Naive thymus-derived CD8-positive, alpha-beta T cell (primary cell): Measurements from ENCODE around the gene WFDC1. TPM values are rescaled to one million over a fixed set of nuclear protein-coding genes. Genes with fewer than 3 reads are reported as not detected.

Experiments used
- polyA plus RNA-seq, 3 donors: library from polyadenylated mRNA; unstranded; fragments of 300-500 nt; fragmentation: Illumina TruSeq; gene quantifications; one replicate each; pipeline ENCODE4 v1.2.3, GENCODE V29; 2021
- total RNA-seq, 8 experiments: library from RNA in 2 of 8; stranded (reverse) in 2 of 8; gene quantifications; one replicate each; pipeline ENCODE4 v1.2.3 and lab custom pipeline; 2021 to 2026

The WFDC1 gene
- total and polyA plus RNA-seq, 5 experiments from 2014 or later: not detected

Other genes with a start within 250 kb of the WFDC1 start
- 100 to 1,000 TPM; 141 to 150 TPM for gene MBTPS1, start 177.9 kb upstream of the WFDC1 start, total RNA-seq
- gene MBTPS1, start 177.9 kb upstream of the WFDC1 start, polyA plus RNA-seq: 10 to 100 TPM; 50.9 to 71.4 (median 51.2) TPM
- gene HSDL1, start 149.7 kb upstream of the WFDC1 start, total RNA-seq: 10 to 100 TPM; 23.6 to 24.8 TPM
- 10 to 100 TPM in 2 of 3 donors, 1 to 10 TPM in 1; 8.4 to 14.7 (median 14.2) TPM for gene HSDL1, start 149.7 kb upstream of the WFDC1 start, polyA plus RNA-seq
- gene DNAAF1, start 149.6 kb upstream of the WFDC1 start, total RNA-seq: under 1 TPM; 0.18 to 0.19 TPM
- under 1 TPM in 2 of 3 donors, not detected in 1; 0.08 to 0.98 TPM for gene DNAAF1, start 149.6 kb upstream of the WFDC1 start, polyA plus RNA-seq
- gene TAF1C, start 107.8 kb upstream of the WFDC1 start, total RNA-seq: 100 to 1,000 TPM; 107 to 110 TPM
- 1 to 10 TPM; 4.2 to 8.3 (median 7.9) TPM for gene TAF1C, start 107.8 kb upstream of the WFDC1 start, polyA plus RNA-seq
- not detected for gene ADAD2, start 103.7 kb upstream of the WFDC1 start, total RNA-seq
- under 1 TPM; 0.10 to 0.21 (median 0.12) TPM for gene ADAD2, start 103.7 kb upstream of the WFDC1 start, polyA plus RNA-seq
- not detected for gene KCNG4, start 54.9 kb upstream of the WFDC1 start, total RNA-seq
- not detected for gene KCNG4, start 54.9 kb upstream of the WFDC1 start, polyA plus RNA-seq
- not detected for gene ATP2C2, start 73.7 kb downstream of the WFDC1 start, total RNA-seq
- gene ATP2C2, start 73.7 kb downstream of the WFDC1 start, polyA plus RNA-seq: not detected
- gene MEAK7, start 209.8 kb downstream of the WFDC1 start, total RNA-seq: 1 to 10 TPM; 7.1 to 8.9 TPM
- gene MEAK7, start 209.8 kb downstream of the WFDC1 start, polyA plus RNA-seq: 1 to 10 TPM; 3.7 to 6.7 (median 4.6) TPM